ENCODE measurements around the gene HACL1.

HACL1 gene

GRCh38 chr3:15531346-15531745 lies 70.0 kb downstream of the HACL1 start:
- in situ Hi-C loops (cut with HindIII; ENCODE audit: low sequenced_read_pairs): no loop called here

DNA sequence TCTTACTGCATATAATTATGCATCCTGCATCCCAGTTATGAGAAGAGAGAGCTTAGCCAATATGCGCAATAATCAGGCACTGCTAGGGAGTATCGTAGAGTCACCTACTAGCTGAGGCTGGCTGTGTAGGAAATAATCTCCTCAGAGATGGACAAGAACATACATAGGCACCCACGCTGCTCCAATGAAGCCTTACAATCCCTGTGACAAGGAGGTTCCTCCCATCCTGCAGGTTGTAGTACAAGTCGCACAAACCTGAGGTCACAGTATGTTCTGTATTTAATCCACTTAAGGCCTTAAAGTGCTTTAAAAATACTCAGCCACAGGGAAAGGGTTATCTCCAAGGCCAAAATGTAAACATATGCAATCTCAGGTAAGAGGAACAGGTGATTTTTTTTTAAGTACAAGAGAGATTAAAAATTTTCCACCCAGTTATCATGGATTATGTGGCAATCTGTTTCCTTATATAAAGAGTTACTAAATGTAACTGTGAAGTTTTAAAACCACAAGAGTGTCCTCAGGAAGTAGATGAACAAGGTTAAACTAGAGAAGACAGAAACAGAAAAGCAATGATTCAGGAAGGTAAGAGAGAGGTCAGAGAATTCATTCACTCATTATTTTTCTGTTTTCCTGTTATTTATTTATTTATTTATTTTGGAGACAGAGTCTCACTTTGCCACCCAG lies 72.4 kb downstream of the HACL1 start:
- in situ Hi-C loops (cut with HindIII; ENCODE audit: low sequenced_read_pairs): no loop called here

- in situ Hi-C loops (cut with HindIII; ENCODE audit: low sequenced_read_pairs): no loop called here
Measured at GRCh38 chr3:15527031-15527459, 74.3 kb downstream of the HACL1 start.

GRCh38 chr3:15525790-15526189 lies 75.6 kb downstream of the HACL1 start:
- in situ Hi-C loops (cut with HindIII; ENCODE audit: low sequenced_read_pairs): no loop called here

DNA sequence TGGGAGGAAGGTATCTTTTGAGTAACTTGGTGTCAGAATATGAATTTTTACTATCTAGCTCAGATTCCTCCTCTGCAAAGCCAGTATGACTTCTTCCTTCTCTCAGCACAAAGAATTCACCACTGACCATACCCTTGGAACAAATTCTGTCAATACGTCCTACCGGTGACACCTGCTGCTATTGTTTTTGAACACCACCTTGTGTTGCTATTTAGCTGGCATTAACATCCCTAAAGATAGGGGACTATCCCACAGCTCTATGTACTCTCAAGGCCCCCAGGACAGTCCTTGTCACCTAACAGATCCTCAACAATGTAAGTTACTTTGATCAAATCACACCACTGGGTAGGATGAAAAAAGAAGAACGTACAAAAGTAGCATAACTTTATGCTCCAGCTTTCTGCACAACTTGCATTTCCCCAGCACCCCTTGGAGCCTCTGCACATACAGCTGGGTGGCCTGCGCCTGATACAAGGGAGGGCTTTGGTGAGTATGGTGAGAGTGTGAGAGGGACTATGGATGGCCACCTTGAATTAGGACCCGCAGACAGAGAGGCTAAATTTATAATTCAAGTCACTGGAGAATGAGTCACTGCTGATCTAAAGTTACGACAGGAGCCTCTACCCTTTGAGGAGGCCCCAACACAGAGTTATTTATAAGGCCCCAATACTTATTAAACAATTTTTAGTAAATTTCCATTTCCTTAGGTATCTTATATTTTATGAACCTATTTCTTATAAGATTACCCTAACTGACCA lies 77.5 kb downstream of the HACL1 start:
- in situ Hi-C loops (cut with HindIII; ENCODE audit: low sequenced_read_pairs): no loop called here

GRCh38 chr3:15522016-15522415 lies 79.4 kb downstream of the HACL1 start:
- in situ Hi-C loops (cut with HindIII; ENCODE audit: low sequenced_read_pairs): no loop called here

GRCh38 chr3:15521573-15521965 lies 79.8 kb downstream of the HACL1 start, which contains the start of gene COLQ:
TSS of gene COLQ (minus strand) at chr3:15521706. CDS start at chr3:15521625, 81 bp downstream.
- in situ Hi-C loops (cut with HindIII; ENCODE audit: low sequenced_read_pairs): no loop called here

DNA sequence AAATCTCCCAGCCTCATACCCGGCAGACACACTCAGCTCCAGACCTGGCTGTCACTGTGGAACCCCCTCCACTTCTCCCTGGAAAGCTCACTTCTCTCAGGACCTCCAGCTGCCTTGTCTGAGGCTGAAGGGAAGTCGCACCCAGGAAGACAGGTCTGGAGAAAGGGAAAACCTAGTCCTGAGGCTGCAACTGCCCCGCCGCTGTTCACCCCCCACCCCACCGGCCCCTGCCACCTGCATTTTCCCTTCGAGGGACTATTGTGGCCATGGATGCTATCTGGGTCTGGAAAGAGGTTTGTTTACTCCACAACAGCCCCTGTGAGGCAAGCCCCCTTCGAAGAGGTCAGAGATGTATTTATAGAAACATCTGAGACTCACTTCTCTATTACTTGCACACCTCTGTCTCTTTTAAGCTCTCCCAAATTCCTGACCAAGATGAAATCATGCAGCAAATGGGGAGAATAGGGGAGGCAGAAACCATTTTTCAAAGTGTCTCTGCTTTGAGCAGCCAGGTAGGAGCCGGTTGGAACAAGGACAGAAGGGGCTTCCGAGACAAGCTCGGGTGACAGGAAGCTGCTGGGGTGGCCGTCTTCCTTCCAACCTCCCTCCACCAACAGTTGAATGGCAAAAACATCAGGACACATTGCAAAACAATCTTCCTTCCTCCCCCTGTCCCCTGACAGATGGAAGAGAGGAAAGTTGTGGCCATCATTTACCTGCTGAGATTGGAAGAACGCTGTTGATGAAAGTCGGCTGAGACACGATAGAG lies 80.4 kb downstream of the HACL1 start:
- in situ Hi-C loops (cut with HindIII; ENCODE audit: low sequenced_read_pairs): no loop called here

DNA sequence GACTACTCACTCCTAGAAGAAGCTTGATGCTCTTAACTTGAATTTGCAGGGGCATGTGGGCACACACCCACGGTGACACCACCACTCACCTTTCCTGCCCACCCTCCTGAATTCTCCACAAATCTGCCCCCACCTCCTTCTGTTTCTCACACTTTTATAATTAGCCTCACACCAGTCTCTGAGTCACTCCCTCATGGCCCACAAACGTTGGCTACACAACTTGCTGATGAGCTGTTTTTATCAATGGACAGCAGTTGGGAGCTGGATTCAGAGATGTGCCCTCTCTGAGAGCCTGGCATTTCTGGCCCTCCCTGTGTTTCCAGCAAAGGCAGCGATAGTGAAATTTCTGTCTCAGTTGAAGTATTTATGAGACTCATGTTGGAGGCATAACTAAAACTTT lies 81.2 kb downstream of the HACL1 start:
- in situ Hi-C loops (cut with HindIII; ENCODE audit: low sequenced_read_pairs): no loop called here

DNA sequence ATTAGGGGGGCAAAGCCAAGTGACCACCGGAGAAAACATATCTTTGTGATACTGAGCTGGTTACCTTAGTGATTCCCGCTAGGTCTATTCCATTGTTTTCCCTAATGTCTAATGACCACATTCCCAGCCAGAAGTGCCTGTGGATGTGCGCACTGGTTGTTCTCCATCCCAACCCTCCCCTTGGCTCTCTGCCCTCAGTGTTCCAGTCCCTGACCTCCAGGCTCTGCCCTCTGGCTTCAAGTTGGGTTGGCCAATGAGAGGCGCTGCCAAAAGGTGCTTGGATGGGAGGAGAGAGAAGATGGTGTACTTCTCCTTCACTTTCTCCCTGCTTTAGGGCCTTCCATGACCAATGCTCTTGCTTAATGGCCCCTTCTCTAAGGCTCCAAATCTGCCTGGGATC lies 82.3 kb downstream of the HACL1 start:
- in situ Hi-C loops (cut with HindIII; ENCODE audit: low sequenced_read_pairs): no loop called here

- in situ Hi-C loops (cut with HindIII; ENCODE audit: low sequenced_read_pairs): no loop called here
Measured at GRCh38 chr3:15514663-15515340, 86.6 kb downstream of the HACL1 start.

GRCh38 chr3:15513810-15514662 lies 87.3 kb downstream of the HACL1 start:
- in situ Hi-C loops (cut with HindIII; ENCODE audit: low sequenced_read_pairs): no loop called here

GRCh38 chr3:15513116-15513515 lies 88.3 kb downstream of the HACL1 start:
- in situ Hi-C loops (cut with HindIII; ENCODE audit: low sequenced_read_pairs): no loop called here

DNA sequence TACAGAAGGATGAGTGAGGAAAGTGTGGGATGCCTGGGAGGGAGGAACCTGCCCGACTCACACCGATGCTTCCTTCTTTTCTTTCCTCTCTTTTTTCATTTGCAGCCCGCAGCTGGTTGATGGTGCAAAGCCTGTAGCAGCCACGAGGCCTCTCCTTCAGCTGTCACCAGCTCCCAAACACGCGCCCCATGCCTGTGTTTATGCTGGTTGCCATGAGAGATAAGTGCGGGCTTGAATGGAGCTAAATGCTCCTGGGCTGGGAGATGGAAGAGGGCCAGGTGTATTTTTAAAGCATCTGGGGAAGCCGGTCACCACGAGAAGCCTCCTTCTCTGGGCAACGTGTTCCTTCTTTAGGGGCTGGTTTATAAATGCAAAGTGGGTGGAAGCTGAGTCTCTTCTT lies 89.2 kb downstream of the HACL1 start:
- in situ Hi-C loops (cut with HindIII; ENCODE audit: low sequenced_read_pairs): no loop called here

DNA sequence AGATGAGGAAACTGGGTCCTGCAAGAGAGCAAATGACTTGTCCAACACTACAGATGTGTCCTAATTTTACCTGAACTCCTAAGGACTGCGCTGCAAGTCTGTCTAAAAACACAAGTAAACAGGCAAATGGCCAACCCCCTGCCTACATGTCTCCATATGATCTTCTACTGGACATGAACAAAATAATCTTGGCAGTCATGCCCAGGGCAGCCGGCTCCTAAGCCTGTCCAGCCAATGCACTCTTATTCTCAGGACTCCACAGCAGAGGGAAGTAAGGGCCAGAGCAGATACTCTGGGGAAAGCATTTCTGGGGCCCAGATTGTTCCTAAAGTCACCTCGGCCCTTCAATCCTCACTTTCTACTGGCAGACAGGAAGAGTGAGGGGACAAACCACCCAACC lies 90.2 kb downstream of the HACL1 start:
- in situ Hi-C loops (cut with HindIII; ENCODE audit: low sequenced_read_pairs): no loop called here
